GM12878 (cell line): ENCODE measurements around the gene SLC12A3.

ENCODE experiments used
- EZH2 ChIP-seq: IDR thresholded peaks from 2 replicates; pipeline ENCODE4 v1.6.1; 2012; ENCODE audit warnings: low read depth, mild to moderate bottlenecking, control low read depth, inconsistent platforms, low read length, borderline replicate concordance; ENCODE audit not compliant: control insufficient read depth
- NR2C2 ChIP-seq: IDR thresholded peaks from 2 replicates; pipeline ENCODE4 v1.6.1; 2011; ENCODE audit warnings: borderline replicate concordance, low read depth; ENCODE audit not compliant: control insufficient read depth, insufficient read length
- SKIL ChIP-seq: fragments of 450-650 bp; IDR thresholded peaks from 2 replicates; pipeline ENCODE4 v1.6.1; 2017; ENCODE audit warnings: mild to moderate bottlenecking, low read depth, inconsistent platforms; ENCODE audit not compliant: poor library complexity, severe bottlenecking
- SMARCA5 ChIP-seq: fragments of 450-650 bp; IDR thresholded peaks from 2 replicates; pipeline ENCODE4 v1.6.1; 2017; ENCODE audit warnings: mild to moderate bottlenecking
- SUZ12 ChIP-seq: fragments of 200-600 bp; sonication (generic); IDR thresholded peaks from one replicate; pipeline ENCODE4 v1.6.1; 2018; ENCODE audit warnings: antibody characterized with exemption, mild to moderate bottlenecking; ENCODE audit not compliant: unreplicated experiment
- ZBTB33 ChIP-seq: fragments of 450-650 bp; IDR thresholded peaks from 2 replicates; pipeline ENCODE4 v1.6.1; 2017; ENCODE audit warnings: mild to moderate bottlenecking

GRCh38 chr16:56927471-56927870 lies 62.5 kb downstream of the SLC12A3 start:
- no peak for TF ChIP-seq ZBTB33
- no peak for TF ChIP-seq SMARCA5
- TF ChIP-seq SUZ12 = no peak
- no peak for TF ChIP-seq SKIL
- TF ChIP-seq EZH2 = no peak
- no peak for TF ChIP-seq NR2C2
